Choroid plexus epithelial cell (primary cell): Measurements from ENCODE around the gene NOTCH4.
"Not testable (repeated sequence)": the region's sequence is repeated elsewhere in the genome, so short reads cannot be mapped to it uniquely, and the experiment has no call there.

Experiments used
- DNase-seq: peaks from one replicate; pipeline ENCODE4 v3.0.0-alpha.2; 2010; ENCODE audit warnings: low read depth
- H3K4me3 ChIP-seq: 2 replicates; pipeline ENCODE4 v1.5.1; 2011; ENCODE audit warnings: low read depth, mild to moderate bottlenecking, control low read depth, low read length, moderate library complexity
- TF ChIP-seq, protein P1 (sequence below): conservative IDR thresholded peaks from 2 replicates; pipeline ENCODE4 v1.5.1; 2011; ENCODE audit warnings: low read depth, mild to moderate bottlenecking, control low read depth, inconsistent platforms, low read length, moderate library complexity

The NOTCH4 gene

DNA sequence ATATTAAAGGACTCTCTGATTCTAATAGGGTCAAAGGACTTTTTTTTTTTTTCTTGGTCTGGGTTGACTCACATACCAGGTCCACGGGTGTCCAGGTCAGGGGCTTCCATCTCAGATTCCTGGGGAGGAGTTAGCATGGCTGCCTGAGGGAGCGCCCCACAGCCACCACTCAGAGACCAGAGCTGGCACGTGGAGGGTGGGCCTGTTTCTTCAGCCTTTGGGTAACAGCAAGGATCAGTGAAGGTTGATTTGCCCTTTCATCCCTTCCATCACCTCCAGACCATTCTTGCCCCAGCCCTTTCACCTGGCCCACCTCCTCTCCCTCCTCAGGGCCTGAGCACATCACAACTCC lies 25.5 kb downstream of the NOTCH4 start:
- no peak for DNase-seq
- no peak overlapping the region for H3K4me3 ChIP-seq
- TF ChIP-seq, protein P1, sequence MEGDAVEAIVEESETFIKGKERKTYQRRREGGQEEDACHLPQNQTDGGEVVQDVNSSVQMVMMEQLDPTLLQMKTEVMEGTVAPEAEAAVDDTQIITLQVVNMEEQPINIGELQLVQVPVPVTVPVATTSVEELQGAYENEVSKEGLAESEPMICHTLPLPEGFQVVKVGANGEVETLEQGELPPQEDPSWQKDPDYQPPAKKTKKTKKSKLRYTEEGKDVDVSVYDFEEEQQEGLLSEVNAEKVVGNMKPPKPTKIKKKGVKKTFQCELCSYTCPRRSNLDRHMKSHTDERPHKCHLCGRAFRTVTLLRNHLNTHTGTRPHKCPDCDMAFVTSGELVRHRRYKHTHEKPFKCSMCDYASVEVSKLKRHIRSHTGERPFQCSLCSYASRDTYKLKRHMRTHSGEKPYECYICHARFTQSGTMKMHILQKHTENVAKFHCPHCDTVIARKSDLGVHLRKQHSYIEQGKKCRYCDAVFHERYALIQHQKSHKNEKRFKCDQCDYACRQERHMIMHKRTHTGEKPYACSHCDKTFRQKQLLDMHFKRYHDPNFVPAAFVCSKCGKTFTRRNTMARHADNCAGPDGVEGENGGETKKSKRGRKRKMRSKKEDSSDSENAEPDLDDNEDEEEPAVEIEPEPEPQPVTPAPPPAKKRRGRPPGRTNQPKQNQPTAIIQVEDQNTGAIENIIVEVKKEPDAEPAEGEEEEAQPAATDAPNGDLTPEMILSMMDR, result no peak

DNA sequence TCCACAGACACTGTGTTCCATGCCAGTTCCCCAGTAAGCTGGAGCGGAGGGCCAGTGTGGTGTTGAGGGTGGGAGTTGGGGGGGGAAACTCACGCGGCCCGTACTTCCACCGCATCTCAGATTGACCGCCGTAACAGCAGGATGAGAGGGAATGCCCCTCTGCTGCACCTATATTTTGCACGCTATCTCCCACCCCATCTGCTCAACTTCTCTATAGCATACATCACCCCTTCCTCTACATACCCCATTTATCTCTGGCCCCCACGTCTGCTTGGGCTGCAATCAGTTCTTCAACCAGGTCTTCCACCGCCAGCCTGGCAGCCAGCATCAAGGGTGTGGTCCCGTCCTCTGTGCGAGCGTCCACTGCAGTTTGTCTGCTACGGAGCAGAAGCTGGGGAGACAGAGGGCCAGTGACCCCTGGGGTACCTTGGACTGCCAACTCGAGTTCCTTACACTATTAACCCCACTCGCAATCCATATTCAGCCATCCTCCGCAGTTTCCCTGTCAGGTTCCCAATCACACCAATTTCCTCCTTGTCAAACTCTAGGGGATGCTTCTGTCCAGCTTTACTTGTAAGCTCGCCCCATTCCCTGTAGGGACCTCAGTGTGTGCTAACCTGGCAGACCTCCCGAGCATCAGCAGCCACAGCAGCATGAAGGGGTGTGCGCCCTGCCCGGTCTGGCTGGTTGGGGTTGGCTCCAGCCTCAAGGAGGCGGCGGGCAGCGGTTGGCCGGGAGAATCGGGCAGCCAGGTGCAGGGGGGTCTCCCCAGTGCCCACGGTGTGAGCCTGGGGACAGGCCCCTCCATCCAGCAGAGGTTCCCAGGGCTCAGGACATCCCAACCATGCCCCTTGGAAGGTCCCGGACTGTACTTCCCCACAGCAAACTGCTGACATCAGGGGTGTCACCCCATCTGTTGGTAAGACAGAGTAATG lies 26.9 kb downstream of the NOTCH4 start:
- DNase-seq, result no peak
- H3K4me3 ChIP-seq, result peak overlapping the region; percentile 89
- TF ChIP-seq, protein P1, result no peak

DNA sequence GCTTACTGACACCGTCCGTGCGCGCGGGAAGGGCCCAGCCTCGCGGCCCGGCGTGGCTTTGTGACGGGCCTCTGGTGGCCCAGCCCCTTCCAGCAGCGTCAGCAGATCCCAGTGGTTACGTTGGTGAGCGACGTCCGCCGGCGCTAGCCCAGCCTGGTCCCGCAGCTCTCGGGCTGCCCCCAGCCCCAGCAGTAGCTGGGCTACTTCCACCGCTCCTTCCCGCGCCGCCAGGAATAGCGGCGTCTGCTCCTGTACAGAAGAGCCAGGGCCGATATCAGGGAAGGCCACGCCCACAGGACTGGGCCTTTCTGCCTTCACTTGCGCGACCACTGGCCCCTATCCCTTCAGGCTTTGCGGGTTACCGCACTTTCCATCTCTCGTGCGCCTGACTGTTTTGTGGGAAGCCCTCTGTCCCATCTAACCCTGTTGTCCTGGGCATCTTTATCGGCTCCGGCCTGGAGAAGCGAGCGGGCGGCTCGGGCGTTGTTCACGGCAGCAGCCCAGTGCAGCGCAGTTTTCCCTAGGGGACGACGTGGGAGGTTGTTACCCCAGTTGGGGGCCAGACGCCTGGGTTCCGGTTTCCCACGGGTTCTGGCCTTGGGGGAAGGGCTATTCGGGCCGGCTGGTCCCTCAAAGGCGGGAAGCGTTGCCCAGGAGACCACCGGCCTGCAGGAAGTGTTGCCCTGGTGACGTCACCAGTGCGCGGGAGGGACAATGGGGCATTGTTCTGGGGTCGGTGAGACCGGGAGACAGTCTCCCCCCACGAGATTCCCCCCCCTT lies 27.8 kb downstream of the NOTCH4 start:
- peak overlapping the region; percentile 89 for H3K4me3 ChIP-seq
- TF ChIP-seq, protein P1, result no peak
- DNase-seq, result peak; percentile 91

DNA sequence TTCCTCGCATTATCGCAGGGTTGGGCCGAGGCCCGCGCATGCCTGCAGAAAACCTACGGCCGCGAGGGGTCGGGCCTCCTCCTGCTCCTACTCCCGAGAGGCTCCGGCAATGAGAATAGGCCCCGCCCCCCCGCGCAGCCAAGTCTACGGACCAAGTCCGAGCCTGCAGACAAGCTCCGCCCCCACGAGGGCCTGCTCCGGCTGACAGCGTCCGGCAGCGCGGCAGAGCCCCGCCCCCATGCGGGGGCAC lies 28.3 kb downstream of the NOTCH4 start:
- peak; percentile 100 for DNase-seq
- H3K4me3 ChIP-seq, result peak overlapping the region; percentile 89
- TF ChIP-seq, protein P1, result peak; percentile 51

DNA sequence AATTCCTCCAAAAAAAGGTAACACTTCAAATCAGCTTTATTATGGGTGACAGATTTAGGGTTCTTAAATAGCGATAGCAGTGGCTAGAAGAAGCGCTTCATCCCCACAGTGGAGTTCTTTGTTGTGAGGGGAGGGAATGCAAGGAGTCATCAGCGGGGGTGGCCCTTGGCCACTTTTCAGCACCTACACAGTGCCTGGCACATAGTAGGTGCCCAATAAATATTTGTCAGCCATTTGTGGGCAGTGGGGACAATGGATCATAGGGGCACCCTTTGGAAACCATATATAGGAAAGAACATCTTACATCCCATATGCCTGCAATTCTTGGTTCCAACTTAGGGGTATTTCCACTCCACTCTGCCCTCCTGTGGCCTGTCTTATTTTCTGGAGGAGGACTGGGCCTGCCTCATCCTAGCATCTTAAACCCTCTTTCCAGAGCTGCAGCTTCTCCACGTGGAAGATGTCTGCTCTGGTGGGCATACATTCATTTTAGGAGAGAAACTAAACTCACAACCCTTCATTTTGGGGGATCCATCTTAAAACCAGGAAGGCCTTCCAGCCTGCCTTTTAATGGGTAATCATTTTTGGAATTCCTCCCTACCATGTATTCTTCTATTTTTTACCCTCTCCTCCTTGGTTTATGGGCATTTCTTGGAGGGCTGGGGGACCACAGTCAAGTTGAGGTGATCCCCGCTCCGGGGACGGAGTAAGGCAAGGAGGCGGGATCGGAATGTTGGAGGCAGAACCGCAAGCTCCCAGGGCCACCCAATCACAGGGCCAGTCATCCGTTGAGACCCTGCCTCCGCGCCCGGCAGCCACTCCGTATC lies 28.8 kb downstream of the NOTCH4 start:
- peak overlapping the region; percentile 49 for H3K4me3 ChIP-seq
- DNase-seq, result peak; percentile 82
- TF ChIP-seq, protein P1, result peak; percentile 82

DNA sequence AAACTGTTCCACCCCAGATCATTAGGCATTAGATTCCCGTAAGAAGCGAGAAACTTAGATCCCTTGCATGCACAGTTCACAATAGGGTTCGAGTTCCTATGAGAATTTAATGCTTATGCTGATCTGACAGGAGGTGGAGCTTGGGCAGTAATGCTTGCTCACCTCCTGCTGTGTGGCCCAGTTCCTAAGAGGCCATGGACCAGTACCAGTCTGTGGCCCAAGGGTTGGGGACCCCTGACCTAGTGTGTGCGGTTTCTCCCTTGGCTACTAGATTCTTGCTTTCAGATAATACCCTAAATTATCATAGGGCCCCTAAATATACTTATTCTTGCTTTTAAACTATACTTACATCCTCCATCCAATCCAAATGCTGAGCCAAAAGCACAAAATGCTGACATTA lies 29.5 kb downstream of the NOTCH4 start:
- H3K4me3 ChIP-seq, result no peak overlapping the region

DNA sequence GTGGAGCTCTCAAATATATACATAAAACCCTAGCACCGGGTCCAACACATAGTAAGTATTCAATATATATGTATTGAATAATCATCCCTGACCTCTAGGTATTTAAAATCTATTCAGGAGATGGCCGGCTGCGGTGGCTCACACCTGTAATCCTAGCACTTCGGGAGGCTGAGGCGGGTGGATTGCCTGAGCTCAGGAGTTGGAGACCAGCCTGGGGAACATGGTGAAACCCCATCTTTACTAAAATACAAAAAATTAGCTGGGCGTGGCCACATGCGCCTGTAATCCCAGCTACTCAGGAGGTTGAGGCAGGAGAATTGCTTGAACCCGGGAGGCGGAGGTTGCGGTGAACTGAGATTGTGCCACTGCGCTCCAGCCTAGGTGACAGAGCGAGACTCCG lies 30.8 kb downstream of the NOTCH4 start:
- not testable (repeated sequence) for H3K4me3 ChIP-seq, DNase-seq

More for the DNA sequence above, 29.5 kb downstream of the NOTCH4 start:
- TF ChIP-seq, protein P1, result no peak
- DNase-seq, result no peak
